GM21529 (cell line): ENCODE data around the gene PTPN3.
"Not testable (repeated sequence)": the region's sequence is repeated elsewhere in the genome, so short reads cannot be mapped to it uniquely, and the experiment has no call there.

Source experiments
- ATAC-seq: cut with Tn5 transposase; IDR thresholded peaks from one replicate; pipeline ENCODE4 v1.9.1; 2021; ENCODE audit not compliant: unreplicated experiment

Gene PTPN3

GRCh38 chr9:109498195-109499092, at the start of gene PTPN3:
Gene PTPN3, minus strand, starts transcription at chr9:109498307. Its CDS starts 34,873 bp downstream, at chr9:109463434.
- ATAC-seq, result no peak

- not testable (repeated sequence) for ATAC-seq
These were observed 46.8 kb upstream of the PTPN3 start for GRCh38 chr9:109544954-109545353.

DNA sequence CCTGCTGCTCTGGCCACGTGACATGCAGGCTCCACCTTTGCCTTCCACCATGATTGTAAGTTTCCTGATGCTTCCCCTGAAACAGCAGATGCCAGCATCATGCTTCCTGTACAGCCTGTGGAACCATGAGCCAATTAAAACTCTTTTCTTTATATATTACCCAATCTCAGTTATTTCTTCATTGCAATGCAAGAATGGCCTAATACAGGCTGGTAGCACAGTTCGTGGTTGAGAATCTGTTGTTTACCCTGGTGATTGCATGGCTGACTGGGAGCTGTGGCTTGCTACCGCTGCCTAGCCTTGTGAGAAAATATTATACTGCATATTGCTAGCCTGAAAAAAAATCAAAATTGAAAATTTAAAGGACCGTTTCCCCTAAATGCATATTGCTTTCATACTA, 44.8 kb upstream of the PTPN3 start:
- ATAC-seq, result no peak

DNA sequence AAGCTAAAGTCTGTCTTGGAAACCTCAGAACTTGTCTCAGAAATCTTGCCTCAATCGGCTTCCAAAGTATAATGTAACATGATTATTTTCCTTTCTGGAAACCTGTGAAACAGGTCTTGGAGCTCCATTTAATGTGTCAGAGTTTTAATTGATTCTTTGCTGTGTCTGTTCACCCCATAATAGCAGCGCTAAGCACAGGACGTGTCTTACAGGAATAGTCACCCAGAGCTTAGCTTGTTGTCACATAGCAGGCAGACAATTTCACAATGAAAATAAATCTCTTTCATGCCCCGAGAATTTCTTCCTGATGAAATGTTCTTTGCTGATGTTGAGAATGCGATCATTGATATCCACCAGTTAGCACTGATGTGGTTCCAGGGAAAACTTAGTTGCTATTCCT, 40.2 kb upstream of the PTPN3 start:
- no peak for ATAC-seq

DNA sequence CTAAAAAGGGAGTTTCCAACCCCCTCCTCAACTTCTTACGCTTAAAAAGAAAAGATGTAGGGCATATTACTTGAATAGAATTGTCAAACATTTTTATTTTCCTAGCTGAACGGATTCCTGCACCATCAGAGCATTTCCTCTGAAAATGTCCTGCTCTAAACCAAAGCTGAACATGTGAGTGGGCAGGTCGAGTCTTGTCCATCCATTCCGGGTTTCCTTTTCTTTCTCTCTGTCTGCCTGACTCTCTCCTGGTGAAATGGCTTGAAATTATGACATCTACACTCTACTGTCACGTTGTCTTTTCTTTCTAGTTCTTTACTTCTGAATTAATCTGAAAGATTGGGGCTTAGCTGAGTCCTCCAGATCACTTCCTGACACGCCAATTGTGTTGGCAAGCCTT, 39.2 kb upstream of the PTPN3 start:
- ATAC-seq, result no peak

- ATAC-seq, result no peak
These were observed 38.8 kb upstream of the PTPN3 start for GRCh38 chr9:109536859-109537258.

DNA sequence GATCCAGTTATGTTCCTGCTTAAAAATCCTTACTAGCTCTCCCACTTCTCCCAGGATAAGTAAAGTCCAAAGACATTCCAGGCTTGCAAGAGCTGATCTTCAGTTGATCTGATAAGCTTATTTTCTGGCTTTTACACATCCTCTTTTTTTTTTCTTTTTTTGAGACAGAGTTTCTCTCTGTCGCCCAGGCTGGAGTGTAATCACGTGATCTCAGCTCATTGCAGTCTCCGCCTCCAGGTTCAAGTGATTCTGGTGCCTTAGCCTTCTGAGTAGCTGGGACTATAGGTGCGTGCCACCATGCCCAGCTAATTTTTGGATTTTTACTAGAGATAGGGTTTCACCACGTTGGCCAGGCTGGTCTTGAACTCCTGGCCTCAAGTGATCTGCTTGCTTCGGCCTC, 37.3 kb upstream of the PTPN3 start:
- ATAC-seq, result no peak

DNA sequence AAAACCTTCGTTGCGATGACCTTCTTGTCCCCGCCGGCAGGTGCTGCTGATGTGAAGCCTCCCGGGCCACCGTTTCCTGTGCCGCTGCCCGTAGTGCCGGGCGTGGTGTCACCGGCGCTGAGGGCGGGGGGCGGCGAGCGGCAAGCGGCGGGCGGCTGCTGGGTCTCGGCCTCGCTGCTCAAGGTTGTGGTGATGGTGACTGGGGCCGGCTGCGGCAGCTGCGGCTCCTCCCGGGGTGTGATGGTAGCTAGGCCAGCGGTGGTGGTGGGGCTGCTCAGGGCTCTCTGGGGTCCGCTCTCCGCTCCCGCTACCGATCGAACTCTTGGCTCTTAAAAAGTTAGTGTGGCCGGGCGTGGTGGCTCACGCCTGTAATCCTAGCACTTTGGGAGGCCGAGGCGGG, 36.0 kb upstream of the PTPN3 start:
- ATAC-seq, result no peak

GRCh38 chr9:109532652-109533051, 34.5 kb upstream of the PTPN3 start:
- not testable (repeated sequence) for ATAC-seq

DNA sequence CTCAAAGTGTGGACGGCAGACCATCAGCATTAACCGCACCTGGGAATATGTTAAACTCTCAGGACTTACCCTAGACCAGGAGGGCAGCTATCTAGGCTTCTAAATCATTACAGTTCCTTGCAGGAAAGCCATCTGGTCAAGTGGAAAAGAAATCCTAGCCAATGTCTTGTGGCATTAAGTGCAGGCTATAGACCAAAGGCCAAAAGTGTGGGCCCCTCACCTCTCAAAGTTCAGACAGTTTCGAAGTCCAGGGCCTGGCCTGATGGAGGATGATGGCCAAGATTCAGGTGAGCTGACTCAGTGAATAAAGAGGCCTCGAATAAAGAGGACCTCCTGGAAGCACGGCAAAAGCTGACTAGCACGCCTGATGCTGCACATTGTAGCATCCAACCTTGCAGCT, 24.0 kb upstream of the PTPN3 start:
- no peak for ATAC-seq

- ATAC-seq, result peak; percentile 93
These were observed 22.5 kb upstream of the PTPN3 start for GRCh38 chr9:109520475-109521132.

DNA sequence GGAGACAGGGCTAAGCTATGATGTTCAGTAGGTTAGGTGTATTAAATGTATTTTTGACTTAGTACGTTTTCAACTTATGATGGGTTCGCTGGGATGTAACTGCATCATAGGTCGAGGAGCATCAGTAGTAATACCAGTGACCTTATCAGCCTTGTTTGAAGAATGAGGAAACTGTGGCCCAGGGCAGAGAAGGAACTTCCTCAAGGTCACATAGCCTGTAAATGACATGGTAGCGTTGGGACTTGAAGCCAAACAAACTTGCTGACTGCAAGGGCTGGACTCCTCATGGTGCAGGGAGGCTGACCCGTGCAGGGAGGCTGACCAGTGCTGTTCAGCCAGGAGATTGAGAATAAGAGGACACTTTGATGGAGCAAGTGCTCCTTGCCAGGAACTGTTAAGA, 21.3 kb upstream of the PTPN3 start:
- ATAC-seq, result no peak

DNA sequence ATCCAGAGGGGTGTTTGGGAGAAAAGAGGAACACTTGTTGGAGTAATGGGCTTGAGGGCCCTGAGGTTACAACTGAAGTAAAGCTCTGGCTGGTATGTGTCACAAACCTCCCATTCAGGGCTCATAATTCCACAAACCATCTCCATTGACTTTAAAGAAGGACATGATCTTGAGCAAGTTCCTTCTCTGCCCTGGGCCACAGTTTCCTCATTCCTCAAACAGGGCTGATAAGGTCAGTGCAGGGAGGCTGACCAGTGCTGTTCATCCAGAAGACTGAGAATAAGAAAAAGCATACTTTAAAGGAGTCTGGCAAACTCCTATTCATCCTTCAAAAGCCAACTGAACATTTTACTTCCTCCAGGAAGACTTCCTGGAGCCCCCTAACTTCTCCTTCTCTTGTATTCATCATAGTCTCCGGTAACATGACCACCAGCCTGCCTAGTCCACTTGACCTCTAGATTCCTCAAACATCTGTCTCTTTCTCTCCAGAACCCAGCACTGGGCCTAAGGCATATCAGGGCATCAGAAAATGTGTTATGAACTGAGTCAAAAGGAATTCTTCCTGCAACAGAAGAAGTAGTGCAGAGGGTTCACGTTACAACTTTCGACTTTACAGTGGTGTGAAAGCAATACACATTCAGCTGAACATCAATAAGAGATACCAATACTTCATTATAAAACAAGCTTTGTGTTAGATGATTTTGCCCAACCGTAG, 20.7 kb upstream of the PTPN3 start:
- no peak for ATAC-seq

DNA sequence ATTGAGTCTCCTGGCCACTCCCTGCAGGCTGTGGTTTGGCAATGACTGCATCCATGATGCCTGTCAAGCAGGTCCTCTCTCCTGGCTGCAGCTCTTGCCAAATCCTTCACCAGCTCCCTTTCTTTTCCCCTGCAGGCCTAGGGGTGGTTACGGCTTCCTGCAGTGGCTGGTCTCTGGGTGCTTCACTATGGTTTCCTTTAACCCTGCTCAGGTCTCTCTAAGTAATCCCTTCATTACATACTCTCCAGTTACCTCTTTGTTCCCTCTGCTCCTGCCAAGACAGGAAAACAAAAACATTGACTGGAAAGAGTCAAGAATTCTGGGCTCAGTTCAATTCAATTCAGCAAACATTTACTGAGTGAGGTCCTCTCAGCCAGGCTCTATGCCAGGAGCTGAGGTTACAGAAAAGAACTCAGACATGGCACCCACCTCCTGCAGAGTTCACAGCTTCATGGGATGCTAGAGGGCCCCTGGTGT, 19.8 kb upstream of the PTPN3 start:
- ATAC-seq, result no peak

DNA sequence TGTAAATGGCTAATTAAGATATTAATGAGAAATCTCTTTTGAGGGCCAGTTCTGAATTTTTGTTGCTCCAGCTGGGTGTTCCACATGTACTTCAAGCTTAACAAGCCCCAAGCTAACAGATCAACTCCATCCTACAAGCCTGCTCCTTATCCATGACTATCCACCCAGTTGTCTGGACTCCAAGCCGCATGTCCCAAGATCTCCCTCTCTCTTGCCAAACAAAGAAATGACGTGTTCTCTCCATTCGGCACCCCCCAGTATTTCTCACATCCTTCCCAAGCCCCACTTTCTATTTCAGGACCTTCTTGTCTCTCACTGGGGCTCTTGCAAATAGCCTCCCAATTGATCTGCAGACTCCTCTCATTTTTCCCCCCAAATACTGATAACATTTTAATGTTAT, 15.8 kb upstream of the PTPN3 start:
- no peak for ATAC-seq

DNA sequence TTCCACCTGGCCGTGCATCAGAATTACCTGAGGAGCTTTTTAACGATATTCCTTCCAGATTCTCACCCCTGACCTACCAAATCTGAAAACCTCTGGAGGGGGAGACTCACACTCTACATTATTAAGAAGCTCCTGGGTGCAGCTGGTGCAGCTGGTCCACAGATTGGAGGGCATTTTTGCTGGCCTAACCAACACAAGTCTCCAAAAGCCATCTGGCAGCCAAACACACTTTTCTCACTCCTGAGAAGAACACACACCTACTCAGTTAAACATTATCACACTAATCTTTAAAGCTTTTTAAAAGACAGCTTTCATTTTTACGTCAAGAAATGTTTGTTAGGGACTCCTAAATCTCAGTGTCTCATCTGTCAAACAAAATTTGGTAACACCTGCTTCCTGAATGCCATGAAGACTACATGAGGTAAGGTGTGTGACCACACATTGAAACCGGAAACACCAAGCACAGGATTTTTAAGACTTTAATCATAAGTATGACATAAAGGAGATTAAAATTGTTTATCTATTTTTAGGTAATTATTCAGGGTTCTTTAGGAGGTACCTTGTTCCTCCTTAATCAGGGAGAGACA, 14.2 kb upstream of the PTPN3 start:
- no peak for ATAC-seq

- no peak for ATAC-seq
These were observed 12.4 kb upstream of the PTPN3 start for GRCh38 chr9:109510506-109510905.

DNA sequence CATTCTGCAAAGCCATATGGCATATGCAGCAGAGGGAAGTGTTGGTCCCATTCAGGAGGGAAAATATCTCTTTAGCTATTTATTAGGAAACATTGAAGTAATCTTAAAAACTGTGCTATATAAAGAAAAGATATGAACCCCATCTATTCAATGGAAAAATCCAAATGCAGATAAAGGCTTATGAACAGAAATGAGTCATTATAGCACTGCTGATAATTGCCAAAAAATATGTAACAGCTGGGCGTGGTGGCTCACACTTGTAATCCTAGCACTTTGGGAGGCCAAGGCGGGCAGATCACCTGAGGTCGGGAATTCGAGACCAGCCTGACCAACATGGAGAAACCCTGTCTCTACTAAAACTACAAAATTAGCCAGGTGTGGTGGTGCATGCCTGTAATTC, 11.9 kb upstream of the PTPN3 start:
- not testable (repeated sequence) for ATAC-seq

DNA sequence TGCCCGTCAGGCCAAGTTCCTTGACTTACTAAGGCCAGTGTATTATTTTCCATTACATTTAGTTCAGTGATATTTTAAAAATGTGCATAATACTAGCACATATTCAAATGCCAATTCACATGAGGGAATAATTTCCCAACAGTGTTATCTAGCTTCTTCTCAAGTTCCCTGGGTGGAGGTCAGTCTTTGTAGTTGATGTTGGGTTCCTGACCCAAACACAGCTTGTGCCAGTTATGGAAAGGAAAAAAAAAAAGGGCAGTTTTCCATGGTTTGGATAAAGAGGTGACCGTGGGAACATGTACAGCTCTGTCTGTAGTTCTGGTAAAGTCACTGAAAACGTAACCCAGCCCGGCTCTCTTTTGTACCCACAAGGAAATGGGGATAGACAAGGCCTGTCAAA, 11.5 kb upstream of the PTPN3 start:
- no peak for ATAC-seq

DNA sequence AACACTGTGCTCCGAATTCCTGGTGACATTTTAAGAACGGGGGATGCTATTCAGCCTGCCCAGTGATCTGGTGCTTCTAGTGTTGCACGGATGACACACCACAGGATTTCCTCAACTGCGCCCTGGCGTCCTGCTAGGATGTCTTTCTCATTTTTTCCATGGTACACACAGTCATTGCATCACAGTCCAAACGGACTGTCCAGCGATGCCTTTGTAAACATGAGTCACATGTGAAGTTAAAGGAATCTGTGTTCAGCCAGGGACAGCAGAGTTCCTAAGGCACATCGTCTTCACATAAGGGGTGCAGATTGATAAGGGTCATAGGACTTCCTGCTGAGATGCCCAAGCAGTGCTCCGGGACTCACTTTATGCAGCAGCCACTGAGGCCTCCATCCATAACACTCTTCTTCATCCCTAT, 9.3 kb upstream of the PTPN3 start:
- no peak for ATAC-seq

DNA sequence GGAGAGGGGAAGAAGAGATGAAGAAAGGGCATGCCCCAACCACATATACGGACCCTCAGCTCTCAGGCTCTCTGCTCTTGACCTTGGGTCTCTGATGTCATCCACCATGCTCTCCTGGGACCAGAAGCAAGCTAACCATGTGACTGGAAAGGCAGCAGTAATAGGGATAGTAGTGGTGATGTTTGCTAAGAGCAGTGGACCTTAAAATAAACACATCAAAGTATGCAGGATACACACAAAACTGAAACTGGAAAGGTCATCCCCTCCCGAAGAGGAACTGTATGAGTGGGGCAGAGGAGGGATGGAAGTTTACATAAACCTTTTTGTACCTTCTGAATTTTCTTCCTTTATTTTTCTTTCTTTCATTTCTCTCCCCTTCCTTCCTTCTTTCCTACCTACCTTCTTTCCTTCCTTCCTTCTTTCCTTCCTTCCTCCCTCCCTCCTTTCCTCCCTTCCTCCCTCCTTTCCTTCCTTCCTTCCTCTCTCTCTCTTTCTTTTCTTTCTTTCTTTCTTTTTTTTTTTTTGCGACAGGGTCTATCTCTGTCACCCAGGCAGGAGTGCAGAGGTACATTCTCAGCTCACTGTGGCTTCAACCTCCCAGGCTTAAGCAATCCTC, 8.1 kb upstream of the PTPN3 start:
- no peak for ATAC-seq
